Mesodermal cell (in vitro differentiated cells): ENCODE measurements around the gene ZNF644.
A peak's percentile ranks its signal among the peaks of the same experiment; 100 is the strongest.
"Not testable (repeated sequence)": the region's sequence is repeated elsewhere in the genome, so short reads cannot be mapped to it uniquely, and the experiment has no call there.

ENCODE experiments used
- H3K27ac ChIP-seq: 2 replicates; pipeline ENCODE4 v1.7.0; 2013; ENCODE audit warnings: mild to moderate bottlenecking, low read depth, low read length, moderate library complexity; ENCODE audit not compliant: severe bottlenecking
- H3K36me3 ChIP-seq: 2 replicates; pipeline ENCODE4 v1.7.1; 2013; ENCODE audit warnings: mild to moderate bottlenecking, low read length, moderate library complexity; ENCODE audit not compliant: control insufficient read depth, insufficient read depth
- H3K4me1 ChIP-seq: one replicate; pipeline ENCODE4 v1.7.1; 2013; ENCODE audit warnings: mild to moderate bottlenecking, low read length; ENCODE audit not compliant: insufficient read depth, control insufficient read depth, poor library complexity, severe bottlenecking
- H3K4me3 ChIP-seq: 2 replicates; pipeline ENCODE4 v1.7.0; 2013; ENCODE audit warnings: low read length, control low read depth, mild to moderate bottlenecking; ENCODE audit not compliant: insufficient read depth, poor library complexity, severe bottlenecking; ENCODE audit errors: extremely low read depth
- H3K9me3 ChIP-seq: 2 replicates; pipeline ENCODE4 v1.7.1; 2013; ENCODE audit warnings: mild to moderate bottlenecking, low read length, moderate library complexity; ENCODE audit not compliant: control insufficient read depth
- WGBS, 2 experiments: methylation state at CpG; one replicate each; pipeline ENCODE4 v1.1.5; 2013; ENCODE audit warnings: missing lambda C conversion rate in 2 of 2; ENCODE audit not compliant: insufficient coverage in 2 of 2; 5-methylcytosine and 5-hydroxymethylcytosine counted together

Gene ZNF644

DNA sequence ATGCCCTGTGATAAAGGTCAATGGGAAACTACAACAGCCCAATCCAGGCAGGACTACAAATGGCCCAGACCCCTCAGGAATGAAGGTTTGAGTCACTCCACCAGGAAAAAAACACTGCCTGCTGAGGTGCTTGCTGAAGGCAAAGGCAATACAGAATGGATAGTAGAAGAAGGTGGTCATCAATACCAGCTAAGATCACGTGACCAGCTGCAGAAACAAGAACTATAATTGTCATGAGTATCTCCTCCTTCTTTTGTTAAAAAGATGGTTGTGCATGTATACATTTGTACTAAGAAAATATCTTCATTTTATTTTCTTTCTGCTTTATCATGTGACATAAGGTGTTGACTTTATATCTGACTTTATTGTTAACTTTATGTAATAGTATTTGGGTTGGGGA lies 23.4 kb upstream of the ZNF644 start:
- no CpG with 5 or more reads among the region's 1 CpG for WGBS, 2 experiments
- H3K9me3 ChIP-seq = no peaks in the 10 kb centered on the region

DNA sequence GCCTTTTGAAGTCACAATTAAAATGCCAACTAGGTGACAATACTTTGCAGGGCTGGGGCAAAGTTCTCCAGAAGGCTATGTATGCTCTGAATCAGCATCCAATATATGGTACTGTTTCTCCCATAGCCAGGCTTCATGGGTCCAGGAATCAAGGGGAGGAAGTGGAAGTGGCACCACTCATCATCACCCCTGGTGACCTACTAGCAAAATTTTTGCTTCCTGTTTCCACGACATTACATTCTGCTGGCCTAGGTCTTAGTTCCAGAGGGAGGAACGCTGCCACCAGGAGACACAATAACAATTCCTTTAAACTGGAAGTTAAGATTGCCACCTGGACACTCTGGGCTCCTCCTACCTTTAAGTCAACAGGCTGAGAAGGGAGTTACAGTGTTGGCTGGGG lies 22.9 kb upstream of the ZNF644 start:
- H3K36me3 ChIP-seq, H3K4me3 ChIP-seq, H3K27ac ChIP-seq, H3K4me1 ChIP-seq, H3K9me3 ChIP-seq: not testable (repeated sequence)
- WGBS, 2 experiments = 81 to 100% methylated on average over 1 to 2 of the region's 2 CpGs

More for the DNA sequence above, 23.4 kb upstream of the ZNF644 start:
- no peaks in the 10 kb centered on the region for H3K4me1 ChIP-seq
- H3K36me3 ChIP-seq = no peaks in the 10 kb centered on the region
- H3K4me3 ChIP-seq = no peak overlapping the region
- no peak overlapping the region for H3K27ac ChIP-seq

DNA sequence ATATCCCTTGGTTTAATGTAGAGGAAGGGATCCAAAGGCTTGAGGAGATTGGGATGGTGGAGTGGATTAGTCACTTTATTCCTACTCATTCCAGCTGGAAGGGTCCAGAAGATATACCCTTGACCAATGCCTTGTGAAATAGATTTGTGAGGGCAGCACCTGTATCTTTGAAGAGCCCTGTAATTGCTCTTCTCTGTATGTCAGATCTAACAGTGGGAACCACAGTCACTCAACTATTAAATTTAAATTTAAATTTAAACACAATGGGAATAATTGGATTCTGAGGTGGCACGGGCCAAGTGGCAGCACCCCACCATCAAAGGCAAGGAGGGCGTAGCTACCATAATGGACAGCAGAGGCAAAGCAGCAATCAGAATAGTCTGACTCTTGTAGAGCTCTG lies 20.5 kb upstream of the ZNF644 start:
- H3K4me1 ChIP-seq, H3K36me3 ChIP-seq, H3K27ac ChIP-seq, H3K4me3 ChIP-seq, H3K9me3 ChIP-seq: not testable (repeated sequence)
- WGBS, 2 experiments = 40% methylated on average over 2 of the region's 2 CpGs; no CpG with 5 or more reads in 1 of the 2 experiments

DNA sequence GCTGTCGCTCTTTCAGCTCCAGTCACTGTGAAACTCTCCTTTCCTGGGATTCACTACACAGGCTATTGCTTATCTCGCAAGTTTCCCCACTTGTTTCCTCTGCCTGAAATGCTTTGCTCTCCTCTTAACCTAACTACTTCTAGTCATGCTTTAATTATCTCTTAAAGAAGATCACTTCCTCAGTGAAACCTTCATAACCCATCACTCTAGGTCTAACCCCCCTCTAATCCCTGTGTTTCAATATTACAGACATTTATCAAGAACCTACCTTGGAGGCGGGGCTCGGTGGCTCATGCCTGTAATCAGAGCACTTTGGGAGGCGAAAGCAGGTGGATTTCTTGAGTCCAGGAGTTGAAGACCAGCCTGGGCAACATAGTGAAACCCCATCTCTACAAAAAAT lies 16.7 kb upstream of the ZNF644 start:
- Histone ChIP-seq H3K4me1 (no peaks in the 10 kb centered on the region), H3K36me3 (no peaks in the 10 kb centered on the region), H3K4me3 (no peak overlapping the region), H3K9me3 (no peaks in the 10 kb centered on the region), H3K27ac (peak overlapping the region; percentile 26)
- WGBS, 2 experiments = 81 to 88% methylated on average over 2 of the region's 5 CpGs

DNA sequence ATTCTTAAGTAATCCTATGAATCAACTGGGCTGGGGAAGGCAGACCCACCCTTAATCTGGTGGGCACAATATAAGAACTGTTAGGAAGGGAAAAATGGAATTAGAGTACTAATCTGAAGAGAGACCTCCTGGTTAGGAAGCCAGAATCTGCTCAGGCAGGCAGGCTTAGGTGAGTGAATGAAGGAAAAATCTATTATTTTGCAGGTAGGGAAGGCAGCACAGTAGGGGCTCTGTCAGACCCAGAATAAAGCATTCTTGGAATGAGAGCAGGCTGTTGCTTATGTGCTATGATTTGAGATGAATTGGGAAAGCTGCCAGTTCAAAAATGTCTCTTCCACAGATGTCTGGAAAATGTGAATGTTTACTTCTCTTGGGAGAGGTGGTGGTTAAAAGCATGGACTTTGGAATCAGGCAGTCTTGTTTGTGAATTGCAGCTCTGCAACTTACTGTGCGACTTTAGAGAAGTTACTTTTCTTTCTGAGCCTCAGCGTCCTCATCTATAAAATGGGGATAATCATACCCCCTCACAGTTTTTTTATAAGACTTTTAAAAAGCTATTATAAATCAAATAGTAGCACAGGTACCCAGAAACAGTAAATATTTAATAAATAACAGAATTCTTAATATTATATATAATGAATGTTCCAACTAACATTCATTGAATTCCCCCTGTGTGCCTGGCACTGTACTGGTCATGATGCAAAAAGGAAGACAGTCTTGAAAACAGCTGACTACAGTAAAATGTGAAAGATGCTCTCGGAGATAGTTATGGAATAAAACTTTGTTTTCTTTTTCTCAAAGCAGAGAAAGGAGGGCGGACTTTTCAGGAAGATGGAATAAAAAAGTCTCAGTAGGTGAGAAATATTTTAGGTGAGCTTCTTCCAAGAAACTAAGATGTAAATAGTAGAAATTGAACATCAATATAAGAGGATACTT lies 15.3 kb upstream of the ZNF644 start:
- Histone ChIP-seq H3K27ac (no peak overlapping the region), H3K4me1 (no peaks in the 10 kb centered on the region), H3K36me3 (no peaks in the 10 kb centered on the region), H3K9me3 (no peaks in the 10 kb centered on the region), H3K4me3 (no peak overlapping the region)
- 100% methylated on average over 1 to 3 of the region's 4 CpGs for WGBS, 2 experiments

DNA sequence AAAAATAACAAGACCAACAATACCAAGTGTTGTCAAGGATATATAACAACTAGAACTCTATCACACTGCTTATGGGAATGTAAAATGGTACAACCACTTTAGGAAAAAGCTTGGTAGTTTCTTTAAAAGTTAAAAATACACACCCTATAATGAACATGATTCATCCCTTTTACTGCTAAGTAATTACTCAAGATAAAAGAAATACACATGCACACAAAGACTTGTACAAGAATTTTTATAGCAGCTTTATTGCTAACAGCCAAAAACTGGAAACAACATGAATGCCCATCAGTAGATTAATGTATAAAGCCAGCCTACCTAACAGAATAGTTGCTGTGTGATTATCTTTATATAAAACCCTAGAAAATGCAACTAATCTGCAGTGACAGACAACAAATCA lies 10.5 kb upstream of the ZNF644 start:
- Histone ChIP-seq H3K4me1 (no peaks in the 10 kb centered on the region), H3K36me3 (no peaks in the 10 kb centered on the region), H3K4me3 (no peak overlapping the region), H3K27ac (no peak overlapping the region), H3K9me3 (no peaks in the 10 kb centered on the region)

DNA sequence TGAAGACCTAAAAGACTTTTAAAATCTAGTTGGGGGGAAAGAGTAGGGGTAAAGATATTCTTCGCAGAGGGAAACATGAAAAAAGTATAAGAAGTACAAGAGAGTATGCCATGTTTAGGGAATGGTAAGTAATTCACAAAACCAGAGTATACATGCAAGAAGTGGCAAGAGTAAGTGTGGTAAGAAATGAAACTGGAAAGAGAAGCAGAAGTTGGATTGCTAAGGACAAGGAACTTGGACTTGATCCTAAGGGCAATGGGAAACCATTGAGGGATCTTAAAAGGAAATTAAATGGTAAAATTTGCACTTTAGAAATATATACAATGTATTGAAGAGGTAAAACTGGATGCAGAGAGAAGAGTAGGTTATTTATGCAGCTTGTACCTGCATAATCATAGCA lies 9.2 kb upstream of the ZNF644 start:
- 75 to 92% methylated on average over 1 of the region's 1 CpG for WGBS, 2 experiments
- H3K4me3 ChIP-seq = no peak overlapping the region

DNA sequence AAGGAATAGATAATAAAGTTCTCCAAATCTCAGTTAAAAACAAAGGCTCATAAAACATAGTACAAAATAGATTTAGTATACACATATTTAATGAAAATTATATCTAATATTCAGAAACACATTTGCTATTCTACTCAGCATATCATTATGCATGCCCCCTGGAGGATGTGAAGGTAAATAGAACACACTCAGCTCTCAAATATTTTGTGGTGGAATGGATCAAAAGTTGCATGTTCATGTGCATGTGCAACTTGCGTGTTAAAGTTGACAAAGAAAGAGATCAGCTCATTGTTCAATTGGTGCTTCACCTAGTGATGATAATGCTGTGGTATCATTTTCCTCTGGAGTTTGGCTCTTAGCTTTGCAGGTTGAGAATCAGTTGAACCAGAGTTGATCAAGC lies 4.9 kb upstream of the ZNF644 start:
- Histone ChIP-seq H3K4me3 (no peak overlapping the region), H3K4me1 (peaks cover 6% of the 10 kb centered on the region), H3K27ac (no peak overlapping the region), H3K36me3 (no peaks in the 10 kb centered on the region), H3K9me3 (no peaks in the 10 kb centered on the region)
- 100% methylated on average over 1 of the region's 1 CpG for WGBS, 2 experiments

More for the DNA sequence above, 9.2 kb upstream of the ZNF644 start:
- H3K9me3 ChIP-seq = no peaks in the 10 kb centered on the region
- no peaks in the 10 kb centered on the region for H3K4me1 ChIP-seq
- H3K27ac ChIP-seq = no peak overlapping the region
- H3K36me3 ChIP-seq = no peaks in the 10 kb centered on the region

DNA sequence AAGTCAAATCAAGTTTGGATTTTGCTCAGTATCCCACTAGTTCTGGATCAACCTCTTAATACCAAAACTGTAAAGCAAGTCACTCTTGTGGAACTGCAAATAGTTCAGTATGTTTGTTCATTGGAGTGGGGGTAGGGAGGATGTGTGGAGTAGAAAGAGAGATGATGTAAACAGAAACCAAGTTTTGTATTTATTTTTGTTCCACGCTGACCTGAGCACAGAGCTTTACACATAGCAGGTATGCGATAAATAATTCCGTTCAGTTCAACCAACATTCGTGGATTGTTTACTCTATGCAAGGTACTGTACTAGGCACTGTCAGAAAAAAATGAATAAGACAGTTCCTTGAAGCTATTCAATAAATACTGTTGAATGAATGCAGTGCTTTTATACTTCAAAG lies 4.5 kb upstream of the ZNF644 start:
- no peaks in the 10 kb centered on the region for H3K9me3 ChIP-seq
- no peak overlapping the region for H3K27ac ChIP-seq
- H3K36me3 ChIP-seq = no peaks in the 10 kb centered on the region
- WGBS, 2 experiments = 100% methylated on average over 3 of the region's 4 CpGs
- H3K4me1 ChIP-seq = peaks cover 6% of the 10 kb centered on the region
- H3K4me3 ChIP-seq = no peak overlapping the region

DNA sequence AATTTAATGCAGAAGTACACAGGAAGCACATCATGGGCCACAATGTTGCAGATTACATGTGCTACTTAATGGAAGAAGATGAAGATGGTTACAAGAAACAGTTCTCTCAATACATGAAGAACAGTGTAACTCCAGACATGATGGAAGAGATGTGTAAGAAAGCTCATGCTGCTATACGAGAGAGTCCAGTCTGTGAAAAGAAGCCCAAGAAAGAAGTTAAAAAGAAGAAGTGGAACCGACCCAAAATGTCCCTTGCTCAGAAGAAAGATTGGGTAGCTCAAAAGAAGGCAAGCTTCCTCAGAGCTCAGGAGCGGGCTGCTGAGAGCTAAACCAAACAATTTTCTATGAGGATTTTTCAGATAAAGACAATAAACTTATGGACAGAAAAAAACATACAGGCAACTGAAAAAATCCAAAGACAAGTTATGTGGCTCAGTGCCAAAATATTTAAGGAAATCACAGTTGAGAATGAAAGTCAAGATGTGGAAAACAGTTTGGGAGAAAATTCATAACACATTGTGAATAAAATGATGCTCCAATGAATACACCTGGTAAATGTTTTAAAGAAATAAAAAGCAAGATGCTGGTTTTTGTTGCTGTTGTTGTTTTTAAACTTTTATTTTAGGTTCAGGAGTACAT lies 2.8 kb upstream of the ZNF644 start:
- Histone ChIP-seq H3K27ac (no peak overlapping the region), H3K4me3 (no peak overlapping the region), H3K4me1 (peaks cover 6% of the 10 kb centered on the region), H3K9me3 (no peaks in the 10 kb centered on the region), H3K36me3 (peaks cover 5% of the 10 kb centered on the region)
- WGBS, 2 experiments = 77 to 91% methylated on average over 2 of the region's 3 CpGs

DNA sequence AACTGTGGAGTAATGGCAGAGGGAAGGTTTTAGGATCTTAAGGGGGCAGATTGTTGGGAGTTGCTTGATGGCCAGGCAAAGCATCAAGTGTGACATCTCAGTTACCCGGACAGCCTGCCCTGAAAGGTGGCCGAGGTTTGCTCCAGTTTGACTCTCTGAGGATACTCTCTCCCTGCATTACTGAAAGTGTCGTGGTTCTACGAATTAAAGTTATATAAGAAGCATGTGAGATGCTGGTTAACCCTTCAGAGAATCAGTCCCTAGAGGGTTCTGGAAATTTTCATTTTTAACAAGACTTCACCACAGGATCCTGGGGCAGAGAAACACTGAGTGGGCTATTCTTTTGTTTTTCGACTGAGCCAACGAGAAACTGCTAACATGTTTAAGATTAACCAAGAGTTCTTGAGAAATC lies 689 bp upstream of the ZNF644 start:
- Histone ChIP-seq H3K4me3 (peak overlapping the region; percentile 93), H3K9me3 (no peaks in the 10 kb centered on the region), H3K27ac (peak overlapping the region; percentile 100), H3K4me1 (peaks cover 6% of the 10 kb centered on the region), H3K36me3 (peaks cover 15% of the 10 kb centered on the region)
- WGBS, 2 experiments = 60 to 90% methylated on average over 1 to 4 of the region's 6 CpGs
